GM12874 (cell line): ENCODE data around the gene NFIC.

ENCODE experiments used
- CTCF ChIP-seq: IDR thresholded peaks from 2 replicates; pipeline ENCODE4 v1.5.1; 2011; ENCODE audit warnings: low read depth, mild to moderate bottlenecking, control low read depth, low read length, moderate library complexity; ENCODE audit not compliant: insufficient read depth

Gene NFIC

DNA sequence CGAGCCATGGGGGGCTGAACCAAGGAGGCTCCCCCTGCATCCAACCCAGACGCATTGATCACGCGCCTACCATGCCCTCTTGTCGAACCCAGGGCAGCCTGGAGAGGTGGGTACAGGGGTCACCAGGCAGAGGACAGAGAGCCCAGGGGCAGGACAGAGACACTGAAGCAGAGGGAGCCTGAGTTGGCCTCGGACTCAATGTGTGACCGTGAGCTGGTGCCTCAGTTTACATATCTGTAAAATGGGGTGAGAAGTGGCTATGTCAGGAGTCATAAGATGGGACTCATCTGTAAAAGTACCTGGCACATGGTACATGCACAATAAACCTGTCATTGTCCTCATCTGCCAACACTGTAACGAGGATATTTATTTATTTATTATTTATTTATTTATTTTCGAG is 24.1 kb upstream of the NFIC start:
- no peak for TF ChIP-seq CTCF

DNA sequence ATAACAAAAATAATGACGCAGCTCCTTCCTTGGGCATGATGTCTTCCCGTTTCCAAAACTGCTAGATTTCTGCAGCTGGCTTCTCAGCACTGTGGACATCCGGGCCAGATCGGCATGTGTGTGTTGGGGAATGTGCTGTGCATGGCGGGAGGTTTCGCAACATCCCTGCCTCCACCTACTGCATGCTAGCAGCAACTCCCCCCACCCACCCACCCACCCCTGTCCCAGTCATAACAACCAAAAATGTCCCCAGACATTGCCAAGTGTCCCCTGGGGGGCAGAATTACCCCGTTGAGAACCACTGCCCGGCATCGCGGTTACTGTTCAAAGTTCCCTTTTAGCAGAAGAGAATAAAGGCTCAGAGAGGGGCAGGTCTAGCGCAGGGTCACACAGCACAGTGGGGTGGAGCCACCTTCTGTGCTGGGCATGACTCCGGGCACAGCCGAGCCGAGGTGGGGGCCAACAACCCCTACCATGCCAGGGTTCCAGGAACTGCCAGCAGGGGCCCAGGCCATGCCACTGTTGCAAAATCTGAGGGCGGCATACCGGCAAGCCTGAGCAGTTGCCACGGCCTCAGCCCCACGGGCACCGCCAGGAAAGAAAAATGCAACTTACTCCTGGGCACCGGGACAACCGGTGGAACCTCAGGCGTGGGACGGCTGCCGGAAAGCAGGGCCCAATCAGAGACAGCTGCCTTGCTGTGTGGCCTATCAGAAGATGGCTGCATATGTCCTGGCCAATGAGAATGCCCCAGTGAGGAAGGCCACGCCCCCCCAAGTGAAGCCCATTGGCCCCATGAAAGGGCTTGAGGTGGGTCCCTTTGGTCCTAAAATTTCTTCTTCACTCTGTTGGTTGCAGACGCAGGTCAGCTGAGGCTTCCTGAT is 22.5 kb upstream of the NFIC start:
- TF ChIP-seq CTCF, result no peak

DNA sequence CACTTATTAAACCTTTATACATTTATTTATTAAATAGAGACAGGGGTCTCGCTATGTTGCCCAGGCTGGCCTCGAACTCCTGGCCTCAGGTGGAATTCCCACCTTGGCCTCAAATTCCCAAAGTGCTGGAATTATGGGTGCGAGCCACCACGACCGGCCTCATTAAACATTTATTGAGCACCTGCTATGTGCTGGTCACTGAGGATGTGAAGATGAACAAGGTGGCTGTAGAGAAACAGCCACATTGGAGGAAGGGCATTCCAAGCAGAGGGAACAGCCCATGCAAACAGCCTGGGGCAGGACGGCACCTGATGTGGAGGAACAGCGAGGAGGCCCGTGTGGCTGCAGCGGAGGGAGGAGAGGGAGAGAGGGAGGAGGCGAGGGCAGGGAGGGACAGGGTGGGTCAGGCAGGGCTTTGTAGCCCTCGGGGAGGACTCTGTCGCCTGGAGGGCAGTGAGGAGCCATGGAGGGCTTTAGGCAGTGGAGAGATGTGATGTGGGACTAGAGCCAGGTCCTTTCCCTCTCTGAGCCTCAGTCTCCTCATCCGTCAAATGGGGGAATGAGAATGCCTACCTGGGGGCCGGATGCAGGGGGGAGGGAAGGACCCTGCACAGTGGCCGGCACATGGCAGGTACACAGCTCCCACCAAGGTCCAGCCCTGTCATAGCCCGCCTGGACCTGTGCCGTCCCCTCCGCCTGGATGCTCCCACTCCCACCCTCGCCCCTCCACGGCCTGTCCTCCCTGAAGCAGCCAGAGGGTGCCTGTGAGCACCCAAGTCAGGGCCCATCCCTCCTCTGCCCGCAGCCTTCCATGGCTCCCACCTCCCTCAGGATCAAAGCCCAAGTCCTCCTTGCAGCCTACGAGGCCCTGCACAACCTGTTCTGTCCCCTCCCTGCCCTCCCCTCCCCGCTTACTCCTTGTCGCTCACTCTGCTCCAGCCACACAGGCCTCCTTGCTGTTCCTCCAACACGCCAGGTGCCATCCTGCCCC is 21.5 kb upstream of the NFIC start:
- TF ChIP-seq CTCF, result no peak

DNA sequence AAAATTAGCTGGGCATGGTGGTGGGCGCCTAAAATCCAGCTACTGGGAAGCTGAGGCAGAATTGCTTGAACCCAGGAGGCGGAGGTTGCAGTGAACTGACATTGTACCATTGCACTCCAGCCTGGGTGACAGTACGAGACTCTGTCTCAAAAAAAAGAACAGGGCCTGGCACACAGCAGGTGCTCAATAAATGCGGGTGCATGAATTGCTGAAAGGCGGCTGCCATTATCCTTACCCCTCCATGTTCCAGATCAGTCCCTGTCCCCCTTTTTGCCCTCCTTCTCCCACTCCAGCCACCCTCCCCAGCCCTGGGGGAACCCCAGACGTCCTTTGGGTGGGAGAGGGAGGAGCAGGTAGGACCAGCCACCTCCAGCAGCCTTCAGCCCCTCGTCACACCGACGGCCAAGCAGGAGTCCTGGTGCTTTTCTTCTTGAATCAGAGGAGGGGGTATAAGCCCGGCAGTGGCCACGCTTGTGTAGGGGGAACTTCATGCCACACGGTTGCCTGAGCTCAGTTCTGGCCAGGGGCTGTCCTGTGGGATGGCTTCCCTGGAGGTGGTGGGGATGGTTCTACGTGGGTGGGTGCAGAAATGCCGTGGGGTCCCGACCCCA is 20.4 kb upstream of the NFIC start:
- TF ChIP-seq CTCF, result no peak

GRCh38 chr19:3346677-3347353 is 19.6 kb upstream of the NFIC start:
- no peak for TF ChIP-seq CTCF

- TF ChIP-seq CTCF, result no peak
Measured at GRCh38 chr19:3348042-3348441, 18.3 kb upstream of the NFIC start.
